C4-2B (cell line): ENCODE results near the gene CGB7.
"Not testable (repeated sequence)": the region's sequence is repeated elsewhere in the genome, so short reads cannot be mapped to it uniquely, and the experiment has no call there.

Experiments used
- CTCF ChIP-seq: fragments of 450-650 bp; conservative IDR thresholded peaks from 2 replicates; pipeline ENCODE4 v1.5.1; 2017; ENCODE audit warnings: mild to moderate bottlenecking
- ZFX ChIP-seq: fragments of 450-650 bp; IDR thresholded peaks from 2 replicates; pipeline ENCODE4 v1.6.1; 2017

GRCh38 chr19:49038111-49038510 lies 19.4 kb downstream of the CGB7 start:
- not testable (repeated sequence) for TF ChIP-seq CTCF, ZFX
